ENCODE measurements around the gene RNF31.
"Not testable (repeated sequence)": the region's sequence is repeated elsewhere in the genome, so short reads cannot be mapped to it uniquely, and the experiment has no call there.

RNF31 gene

GRCh38 chr14:24196071-24197055 lies 49.1 kb downstream of the RNF31 start:
- TF ChIP-seq Cebpa-rat (IDR thresholded peaks at IDR 0.05), result no peak
- H3K27ac ChIP-seq, result peak overlapping the region; percentile 99
- peak overlapping the region; percentile 98 for H3K9ac ChIP-seq
- H3K4me1 ChIP-seq, result peaks cover 58% of the 10 kb centered on the region
- no peaks in the 10 kb centered on the region for H4K20me1 ChIP-seq
- H3K27me3 ChIP-seq, result no peaks in the 10 kb centered on the region
- H3K4me2 ChIP-seq, result peak overlapping the region; percentile 84
- H3K4me3 ChIP-seq, result peak overlapping the region; percentile 72
- H3K9me3 ChIP-seq, result peaks cover 3% of the 10 kb centered on the region
- peaks cover 49% of the 10 kb centered on the region for H3K36me3 ChIP-seq

GRCh38 chr14:24197056-24197450 lies 49.8 kb downstream of the RNF31 start:
- TF ChIP-seq Cebpa-rat (IDR thresholded peaks at IDR 0.05), result no peak
- Histone ChIP-seq H3K9me3 (peaks cover 10% of the 10 kb centered on the region), H3K27ac (peak overlapping the region; percentile 99; the same call in 1 of the 2 replicates), H4K20me1 (no peaks in the 10 kb centered on the region), H3K27me3 (no peaks in the 10 kb centered on the region), H3K9ac (peak overlapping the region; percentile 98; the same call in 1 of the 2 replicates), H3K4me2 (peak overlapping the region; percentile 84), H3K36me3 (peaks cover 49% of the 10 kb centered on the region), H3K4me3 (peak overlapping the region; percentile 72; the same call in 1 of the 2 replicates), H3K4me1 (peaks cover 54% of the 10 kb centered on the region)

- peaks cover 27% of the 10 kb centered on the region for H3K9me3 ChIP-seq
- H3K27me3 ChIP-seq, result no peaks in the 10 kb centered on the region
- peaks cover 36% of the 10 kb centered on the region for H3K4me1 ChIP-seq
- no peak overlapping the region for H3K4me3 ChIP-seq
- TF ChIP-seq Cebpa-rat (IDR thresholded peaks at IDR 0.05), result no peak
- H3K36me3 ChIP-seq, result peaks cover 57% of the 10 kb centered on the region
- no peak overlapping the region for H3K4me2 ChIP-seq
- no peak overlapping the region for H3K9ac ChIP-seq
- H4K20me1 ChIP-seq, result no peaks in the 10 kb centered on the region
- H3K27ac ChIP-seq, result no peak overlapping the region
These were observed 51.7 kb downstream of the RNF31 start for GRCh38 chr14:24198814-24199524.

- peaks cover 91% of the 10 kb centered on the region for H3K36me3 ChIP-seq
- H3K4me1 ChIP-seq, result peaks cover 15% of the 10 kb centered on the region
- H3K27ac ChIP-seq, H3K4me3 ChIP-seq, H3K9ac ChIP-seq, H3K27me3 ChIP-seq, H3K4me2 ChIP-seq, H4K20me1 ChIP-seq: not testable (repeated sequence)
- peaks cover 27% of the 10 kb centered on the region for H3K9me3 ChIP-seq
These were observed 55.2 kb downstream of the RNF31 start for GRCh38 chr14:24202538-24202937.

GRCh38 chr14:24203249-24203886 lies 56.1 kb downstream of the RNF31 start:
- Histone ChIP-seq H3K36me3 (peaks cover 98% of the 10 kb centered on the region), H3K9me3 (peaks cover 27% of the 10 kb centered on the region), H3K4me1 (peaks cover 15% of the 10 kb centered on the region)
- H4K20me1 ChIP-seq, H3K9ac ChIP-seq, H3K4me3 ChIP-seq, H3K27ac ChIP-seq, H3K27me3 ChIP-seq, H3K4me2 ChIP-seq: not testable (repeated sequence)

GRCh38 chr14:24204163-24205146 lies 57.2 kb downstream of the RNF31 start:
- Histone ChIP-seq H3K27ac (no peak overlapping the region), H3K27me3 (no peaks in the 10 kb centered on the region), H4K20me1 (no peaks in the 10 kb centered on the region), H3K4me3 (no peak overlapping the region), H3K9me3 (peaks cover 27% of the 10 kb centered on the region), H3K4me2 (no peak overlapping the region), H3K4me1 (peaks cover 10% of the 10 kb centered on the region), H3K9ac (no peak overlapping the region), H3K36me3 (peaks cover 98% of the 10 kb centered on the region)
- TF ChIP-seq Cebpa-rat (IDR thresholded peaks at IDR 0.05), result no peak

- Histone ChIP-seq H3K4me3 (no peak overlapping the region), H3K27me3 (no peaks in the 10 kb centered on the region), H3K9ac (no peak overlapping the region), H3K4me2 (no peak overlapping the region), H3K4me1 (peaks cover 15% of the 10 kb centered on the region), H3K36me3 (peaks cover 98% of the 10 kb centered on the region), H4K20me1 (no peaks in the 10 kb centered on the region), H3K27ac (no peak overlapping the region), H3K9me3 (peaks cover 22% of the 10 kb centered on the region)
- TF ChIP-seq Cebpa-rat (IDR thresholded peaks at IDR 0.05), result no peak
These were observed 59.2 kb downstream of the RNF31 start for GRCh38 chr14:24206260-24207103.

- Histone ChIP-seq H3K4me2 (peak overlapping the region; percentile 3; the same call in 1 of the 2 replicates), H3K4me3 (no peak overlapping the region), H3K27ac (no peak overlapping the region), H3K36me3 (peaks cover 94% of the 10 kb centered on the region), H4K20me1 (no peaks in the 10 kb centered on the region), H3K4me1 (peaks cover 21% of the 10 kb centered on the region), H3K27me3 (no peaks in the 10 kb centered on the region), H3K9me3 (peaks cover 16% of the 10 kb centered on the region), H3K9ac (no peak overlapping the region)
- TF ChIP-seq Cebpa-rat (IDR thresholded peaks at IDR 0.05), result no peak
These were observed 59.8 kb downstream of the RNF31 start for GRCh38 chr14:24207104-24207551.
